ENCODE results near the gene FASTK. TPM values are rescaled to one million over a fixed set of nuclear protein-coding genes. Genes with fewer than 3 reads are reported as not detected.

The FASTK gene
- total RNA-seq, 4 donors from 2014 or later, result 69.9 to 139 (median 79.7) TPM

GRCh38 chr7:151064993-151065392, 15.6 kb downstream of the FASTK start:
- 95 to 96% methylated on average over 5 to 6 of the region's 6 CpGs for WGBS, 2 donors
- no peak for DNase-seq (ENCODE audit: low spot score in 2 of 2)
- Histone ChIP-seq H3K27me3 (no peaks in the 10 kb centered on the region), H3K4me1 (peaks cover 0 to 37% (median 26%) of the 10 kb centered on the region in 4 donors), H3K9me3 (no peaks in the 10 kb centered on the region), H3K4me3 (no peak overlapping the region), H3K27ac (no peak overlapping the region), H3K36me3 (peaks cover 6 to 62% (median 14%) of the 10 kb centered on the region in 3 donors)
- TF ChIP-seq POLR2A (IDR thresholded peaks at IDR 0.05) (no peak), CTCF (IDR thresholded peaks at IDR 0.05) (no peak), EP300 (IDR thresholded peaks at IDR 0.05) (no peak)

GRCh38 chr7:151064454-151064853, 16.2 kb downstream of the FASTK start:
- H3K4me1 ChIP-seq, result peaks cover 0 to 37% (median 26%) of the 10 kb centered on the region in 4 donors
- TF ChIP-seq CTCF (IDR thresholded peaks at IDR 0.05) (no peak), EP300 (IDR thresholded peaks at IDR 0.05) (no peak), POLR2A (IDR thresholded peaks at IDR 0.05) (no peak)
- no peaks in the 10 kb centered on the region for H3K27me3 ChIP-seq
- H3K27ac ChIP-seq, result no peak overlapping the region
- H3K4me3 ChIP-seq, result no peak overlapping the region
- H3K9me3 ChIP-seq, result no peaks in the 10 kb centered on the region
- no peak for DNase-seq (ENCODE audit: low spot score in 2 of 2)
- 91 to 94% methylated on average over 17 to 18 of the region's 18 CpGs for WGBS, 2 donors
- peaks cover 6 to 57% (median 8%) of the 10 kb centered on the region in 3 donors for H3K36me3 ChIP-seq

- H3K27ac ChIP-seq, result peak overlapping the region in 3 of 4 donors; percentile 68 to 95 (median 71)
- peak in 1 of 2 donors; percentile 59 for DNase-seq (ENCODE audit: low spot score in 2 of 2)
Observed at GRCh38 chr7:151063212-151063561, 17.4 kb downstream of the FASTK start.

GRCh38 chr7:151062399-151063211, 18.0 kb downstream of the FASTK start:
- DNase-seq (ENCODE audit: low spot score in 2 of 2), result no peak

More at GRCh38 chr7:151063212-151063561, 17.4 kb downstream of the FASTK start:
- H3K27me3 ChIP-seq, result no peaks in the 10 kb centered on the region
- H3K4me1 ChIP-seq, result peaks cover 0 to 48% (median 33%) of the 10 kb centered on the region in 4 donors
- 40 to 71% methylated on average over 7 to 11 of the region's 11 CpGs for WGBS, 2 donors
- TF ChIP-seq EP300 (IDR thresholded peaks at IDR 0.05) (peak in 1 of 2 donors; percentile 15), POLR2A (IDR thresholded peaks at IDR 0.05) (no peak)
- H3K36me3 ChIP-seq, result peaks cover 5 to 44% (median 6%) of the 10 kb centered on the region in 3 donors
- H3K9me3 ChIP-seq, result no peaks in the 10 kb centered on the region
- peak overlapping the region in 2 of 4 donors; percentile 21 to 28 for H3K4me3 ChIP-seq

GRCh38 chr7:151062111-151062398, 18.6 kb downstream of the FASTK start:
- H3K27ac ChIP-seq, result peak overlapping the region; percentile 93 to 97 (median 96)
- peaks cover 5 to 33% (median 6%) of the 10 kb centered on the region in 3 donors for H3K36me3 ChIP-seq
- WGBS, 2 donors, result 55 to 90% methylated on average over 2 to 10 of the region's 11 CpGs
- no peak overlapping the region for H3K4me3 ChIP-seq
- no peaks in the 10 kb centered on the region for H3K27me3 ChIP-seq
- DNase-seq (ENCODE audit: low spot score in 2 of 2), result no peak
- H3K4me1 ChIP-seq, result peaks cover 0 to 54% (median 37%) of the 10 kb centered on the region in 4 donors
- TF ChIP-seq EP300 (IDR thresholded peaks at IDR 0.05), result no peak
- TF ChIP-seq CTCF (IDR thresholded peaks at IDR 0.05), result no peak
- no peak for TF ChIP-seq POLR2A (IDR thresholded peaks at IDR 0.05)
- H3K9me3 ChIP-seq, result no peaks in the 10 kb centered on the region

More at GRCh38 chr7:151062399-151063211, 18.0 kb downstream of the FASTK start:
- Histone ChIP-seq H3K9me3 (no peaks in the 10 kb centered on the region), H3K4me3 (peak overlapping the region in 2 of 4 donors; percentile 21 to 28), H3K27ac (peak overlapping the region; percentile 24 to 95 (median 70)), H3K4me1 (peaks cover 0 to 48% (median 33%) of the 10 kb centered on the region in 4 donors), H3K36me3 (peaks cover 5 to 39% (median 6%) of the 10 kb centered on the region in 3 donors), H3K27me3 (no peaks in the 10 kb centered on the region)
- TF ChIP-seq POLR2A (IDR thresholded peaks at IDR 0.05) (no peak), CTCF (IDR thresholded peaks at IDR 0.05) (no peak), EP300 (IDR thresholded peaks at IDR 0.05) (no peak)
- WGBS, 2 donors, result 33% methylated on average over 26 to 39 of the region's 43 CpGs
